K562 (cell line): ENCODE data around the gene CCR5AS.

Experiments
- ARID3A ChIP-seq: IDR thresholded peaks from 2 replicates; pipeline ENCODE4 v1.6.1; 2012; ENCODE audit warnings: low read depth, low read length, improper control_type of control experiment, borderline replicate concordance
- ARID3B ChIP-seq: fragments of 250-450 bp; sonication (Bioruptor Pico); IDR thresholded peaks from 2 replicates; pipeline ENCODE4 v1.4.0; 2020; ENCODE audit warnings: borderline replicate concordance
- ASH1L ChIP-seq: fragments of 450-650 bp; IDR thresholded peaks from 2 replicates; pipeline ENCODE4 v1.6.1; 2018; ENCODE audit warnings: borderline replicate concordance, mild to moderate bottlenecking, low read depth; ENCODE audit not compliant: partially characterized antibody
- ATF1 ChIP-seq, 2 experiments: fragments of 450-650 bp in 1 of 2; IDR thresholded peaks; 2 replicates each; pipeline ENCODE4 v1.6.1; 2016; ENCODE audit warnings: missing compliant biosample characterization in 1 of 2, missing genetic modification characterization in 1 of 2
- ATF4 ChIP-seq: fragments of 450-650 bp; formaldehyde crosslinking; IDR thresholded peaks from 2 replicates; pipeline ENCODE4 v1.4.0; 2022; ENCODE audit warnings: mild to moderate bottlenecking, moderate library complexity
- BCLAF1 ChIP-seq, 2 experiments: fragments of 450-650 bp in 1 of 2; IDR thresholded peaks; 2 replicates each; pipeline ENCODE4 v1.6.1; 2011 to 2017; ENCODE audit warnings: low read depth in 2 of 2, antibody characterized with exemption in 1 of 2, borderline replicate concordance in 1 of 2, low read length in 1 of 2, mild to moderate bottlenecking in 1 of 2, mixed read lengths in 1 of 2; ENCODE audit not compliant: control insufficient read depth in 1 of 2
- E2F1 ChIP-seq: sonication (generic); formaldehyde crosslinking; IDR thresholded peaks from 2 replicates; pipeline ENCODE4 v1.8.1; 2023; ENCODE audit warnings: mild to moderate bottlenecking, missing genetic modification reagents, moderate library complexity
- FOXA3 ChIP-seq, 2 experiments: fragments of 450-650 bp in 1 of 2; sonication (generic) in 1 of 2; formaldehyde crosslinking; IDR thresholded peaks in 1 of 2; conservative IDR thresholded peaks in 1 of 2; 2 replicates each; pipeline versions ENCODE4 v1.4.0 to v1.8.0; 2020 to 2022; ENCODE audit warnings: mild to moderate bottlenecking in 2 of 2, missing genetic modification reagents in 1 of 2
- HCFC1 ChIP-seq: IDR thresholded peaks from 2 replicates; pipeline ENCODE4 v1.6.1; 2012; ENCODE audit warnings: low read depth, low read length, improper control_type of control experiment
- NRF1 ChIP-seq, 2 experiments: fragments of 450-650 bp; IDR thresholded peaks in 1 of 2; conservative IDR thresholded peaks in 1 of 2; 2 replicates each; pipeline ENCODE4 v1.6.1; 2014; ENCODE audit warnings: mild to moderate bottlenecking in 2 of 2
- POLR2AphosphoS5 ChIP-seq: IDR thresholded peaks from 2 replicates; pipeline ENCODE4 v1.6.1; 2011; ENCODE audit warnings: mild to moderate bottlenecking, low read depth, low read length, moderate library complexity; ENCODE audit not compliant: control insufficient read depth, insufficient read depth
- SUPT5H ChIP-seq: fragments of 450-650 bp; IDR thresholded peaks from 2 replicates; pipeline ENCODE4 v1.6.1; 2016
- TCF7 ChIP-seq: sonication (generic); IDR thresholded peaks from 2 replicates; pipeline ENCODE4 v1.6.1; 2016; ENCODE audit warnings: antibody characterized with exemption, borderline replicate concordance
- TEAD4 ChIP-seq, 2 experiments: sonication (generic) in 1 of 2; formaldehyde crosslinking in 1 of 2; IDR thresholded peaks; 2 replicates each; pipeline versions ENCODE4 v1.6.1 to v1.8.0; 2012 to 2022; ENCODE audit warnings: borderline replicate concordance in 1 of 2, inconsistent platforms in 1 of 2, low read length in 1 of 2, mild to moderate bottlenecking in 1 of 2, missing genetic modification reagents in 1 of 2
- ZBTB7A ChIP-seq: IDR thresholded peaks from 2 replicates; pipeline ENCODE4 v1.6.1; 2011; ENCODE audit warnings: low read depth, mild to moderate bottlenecking, low read length, moderate library complexity, borderline replicate concordance; ENCODE audit not compliant: control insufficient read depth
- ZC3H8 ChIP-seq: fragments of 450-650 bp; IDR thresholded peaks from 2 replicates; pipeline ENCODE4 v1.6.1; 2017
- ZFP36 ChIP-seq: fragments of 150-350 bp; IDR thresholded peaks from 2 replicates; pipeline ENCODE4 v1.6.1; 2018; ENCODE audit warnings: low read length, low read depth; ENCODE audit not compliant: partially characterized antibody
- ZNF175 ChIP-seq: fragments of 200-800 bp; sonication (Bioruptor generic); IDR thresholded peaks from 2 replicates; pipeline ENCODE4 v1.6.1; 2016; ENCODE audit warnings: low read depth, mild to moderate bottlenecking, missing genetic modification characterization, missing compliant biosample characterization

Gene CCR5AS

GRCh38 chr3:46395210-46395661 is 11.6 kb downstream of the CCR5AS start (continued):
- no peak for TF ChIP-seq BCLAF1 (IDR thresholded peaks at IDR 0.05; ENCODE audit: borderline replicate concordance in 1 of 2, control insufficient read depth in 1 of 2, low read depth in 2 of 2, low read length in 1 of 2)
- TF ChIP-seq POLR2AphosphoS5, result no peak
- no peak for TF ChIP-seq TCF7
- TF ChIP-seq ZBTB7A, result no peak; the same call in 1 of the 2 replicates
- peak; percentile 68; the same call in 1 of the 2 replicates for TF ChIP-seq ZNF175 (CRISPR knock-in tag)
- TF ChIP-seq SUPT5H, result no peak
- no peak for TF ChIP-seq ARID3A
- TF ChIP-seq ZC3H8, result no peak
- no peak for TF ChIP-seq ARID3B
- TF ChIP-seq NRF1 (conservative IDR thresholded peaks at IDR 0.05 in 1 of 2, IDR thresholded peaks at IDR 0.05 in 1 of 2), result no peak
- TF ChIP-seq ZFP36, result peak; percentile 98
- no peak for TF ChIP-seq FOXA3 (CRISPR knock-in tag; conservative IDR thresholded peaks at IDR 0.05 in 1 of 2, IDR thresholded peaks at IDR 0.05 in 1 of 2)
- no peak for TF ChIP-seq ATF1 (CRISPR knock-in tag; IDR thresholded peaks at IDR 0.05)
- TF ChIP-seq ATF1 (tag; IDR thresholded peaks at IDR 0.05), result 0 out of 2 replicates have a peak, but pooled peaks have one; percentile 36
- TF ChIP-seq HCFC1, result no peak
- no peak for TF ChIP-seq ATF4 (CRISPR knock-in tag)
- no peak for TF ChIP-seq ASH1L
- TF ChIP-seq E2F1 (CRISPR knock-in tag), result no peak
- no peak for TF ChIP-seq TEAD4 (IDR thresholded peaks at IDR 0.05; ENCODE audit: low read length)
- TF ChIP-seq TEAD4 (CRISPR knock-in tag; IDR thresholded peaks at IDR 0.05; ENCODE audit: borderline replicate concordance), result no peak
